K562 (cell line): ENCODE data around the gene ARL4D. TPM values are rescaled to one million over a fixed set of nuclear protein-coding genes. Genes with fewer than 3 reads are reported as not detected.

Experiments used
- BCLAF1 ChIP-seq, 2 experiments: fragments of 450-650 bp in 1 of 2; IDR thresholded peaks; 2 replicates each; pipeline ENCODE4 v1.6.1; 2011 to 2017; ENCODE audit warnings: low read depth in 2 of 2, antibody characterized with exemption in 1 of 2, borderline replicate concordance in 1 of 2, low read length in 1 of 2, mild to moderate bottlenecking in 1 of 2, mixed read lengths in 1 of 2; ENCODE audit not compliant: control insufficient read depth in 1 of 2
- BHLHE40 ChIP-seq: IDR thresholded peaks from 2 replicates; pipeline ENCODE4 v1.6.1; 2011; ENCODE audit warnings: low read length, improper control_type of control experiment
- CLOCK ChIP-seq: fragments of 250-450 bp; sonication (Bioruptor Pico); IDR thresholded peaks from 2 replicates; pipeline ENCODE4 v1.4.0; 2020; ENCODE audit warnings: mild to moderate bottlenecking, moderate library complexity, borderline replicate concordance
- HDAC3 ChIP-seq: fragments of 450-650 bp; IDR thresholded peaks from 2 replicates; pipeline ENCODE4 v1.6.1; 2018; ENCODE audit warnings: borderline replicate concordance, mild to moderate bottlenecking, moderate library complexity; ENCODE audit not compliant: partially characterized antibody
- KDM4B ChIP-seq, 2 experiments: fragments of 450-650 bp in 1 of 2; sonication (generic) in 1 of 2; IDR thresholded peaks; 2 replicates each; pipeline ENCODE4 v1.6.1; 2016 to 2017; ENCODE audit warnings: borderline replicate concordance in 2 of 2, antibody characterized with exemption in 1 of 2, low read depth in 1 of 2, mild to moderate bottlenecking in 1 of 2
- PTRF ChIP-seq: fragments of 450-650 bp; IDR thresholded peaks from 2 replicates; pipeline ENCODE4 v1.6.1; 2016; ENCODE audit warnings: mild to moderate bottlenecking, missing genetic modification characterization, missing compliant biosample characterization
- polyA plus RNA-seq, 8 experiments: library from polyadenylated mRNA; depleted of rRNA in 4 of 8; stranded (reverse) in 5 of 8; unstranded in 3 of 8; fragments of >200 nt; fragmentation: Nextera tagmentation in 2 of 8; fragmentation: Illumina TruSeq in 1 of 8; extraction: Ambion mirVana in 2 of 8; extraction: Trizol in 1 of 8; gene quantifications; 2 replicates each; pipeline versions ENCODE4 v1.2.1 to v1.2.3, GENCODE V29; 2011 to 2014; ENCODE audit warnings: inconsistent platforms in 1 of 8, missing spikeins in 1 of 8
- total RNA-seq, 7 experiments: library from RNA; depleted of rRNA in 6 of 7; stranded (reverse); fragments of >200 nt in 6 of 7; fragmentation: Illumina TruSeq in 2 of 7; extraction: Trizol in 2 of 7; gene quantifications; 2 replicates each; pipeline versions ENCODE4 v1.2.1 to v1.2.3, GENCODE V29; 2011 to 2021; ENCODE audit warnings: low replicate concordance in 1 of 7
- TF ChIP-seq, protein P1 (sequence below): fragments of 450-650 bp; IDR thresholded peaks from 2 replicates; pipeline ENCODE4 v1.6.1; 2016; ENCODE audit warnings: missing biosample characterization, missing genetic modification characterization
- TF ChIP-seq, protein P2 (sequence below): fragments of 250-450 bp; sonication (Bioruptor Pico); IDR thresholded peaks from 2 replicates; pipeline ENCODE4 v1.8.0; 2022; ENCODE audit warnings: moderate library complexity, mild to moderate bottlenecking, inconsistent platforms
- TF ChIP-seq, protein P3 (sequence below): fragments of 250-450 bp; sonication (Bioruptor Pico); IDR thresholded peaks from 2 replicates; pipeline ENCODE4 v1.8.0; 2021; ENCODE audit warnings: moderate library complexity, mild to moderate bottlenecking, inconsistent platforms

The ARL4D gene
- total and polyA plus RNA-seq, 9 of the 15 experiments (the other 6 are each of a cell fraction or from before 2014, with no cell fraction given) = 0.07 to 0.53 (median 0.28) TPM; not detected in 1

- no peak for TF ChIP-seq CLOCK
- peak; percentile 55 for TF ChIP-seq HDAC3
- TF ChIP-seq PTRF (tag) = no peak
- TF ChIP-seq, protein P1, sequence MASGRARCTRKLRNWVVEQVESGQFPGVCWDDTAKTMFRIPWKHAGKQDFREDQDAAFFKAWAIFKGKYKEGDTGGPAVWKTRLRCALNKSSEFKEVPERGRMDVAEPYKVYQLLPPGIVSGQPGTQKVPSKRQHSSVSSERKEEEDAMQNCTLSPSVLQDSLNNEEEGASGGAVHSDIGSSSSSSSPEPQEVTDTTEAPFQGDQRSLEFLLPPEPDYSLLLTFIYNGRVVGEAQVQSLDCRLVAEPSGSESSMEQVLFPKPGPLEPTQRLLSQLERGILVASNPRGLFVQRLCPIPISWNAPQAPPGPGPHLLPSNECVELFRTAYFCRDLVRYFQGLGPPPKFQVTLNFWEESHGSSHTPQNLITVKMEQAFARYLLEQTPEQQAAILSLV (tag) = no peak
- TF ChIP-seq BCLAF1 (IDR thresholded peaks at IDR 0.05; ENCODE audit: borderline replicate concordance in 1 of 2, control insufficient read depth in 1 of 2, low read depth in 2 of 2, low read length in 1 of 2) = no peak
- TF ChIP-seq, protein P2, sequence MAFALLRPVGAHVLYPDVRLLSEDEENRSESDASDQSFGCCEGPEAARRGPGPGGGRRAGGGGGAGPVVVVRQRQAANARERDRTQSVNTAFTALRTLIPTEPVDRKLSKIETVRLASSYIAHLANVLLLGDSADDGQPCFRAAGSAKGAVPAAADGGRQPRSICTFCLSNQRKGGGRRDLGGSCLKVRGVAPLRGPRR (CRISPR knock-in tag) = no peak
- TF ChIP-seq KDM4B (IDR thresholded peaks at IDR 0.05; ENCODE audit: borderline replicate concordance in 2 of 2, low read depth in 1 of 2) = no peak
- peak; percentile 65 for TF ChIP-seq BHLHE40
- TF ChIP-seq, protein P3, sequence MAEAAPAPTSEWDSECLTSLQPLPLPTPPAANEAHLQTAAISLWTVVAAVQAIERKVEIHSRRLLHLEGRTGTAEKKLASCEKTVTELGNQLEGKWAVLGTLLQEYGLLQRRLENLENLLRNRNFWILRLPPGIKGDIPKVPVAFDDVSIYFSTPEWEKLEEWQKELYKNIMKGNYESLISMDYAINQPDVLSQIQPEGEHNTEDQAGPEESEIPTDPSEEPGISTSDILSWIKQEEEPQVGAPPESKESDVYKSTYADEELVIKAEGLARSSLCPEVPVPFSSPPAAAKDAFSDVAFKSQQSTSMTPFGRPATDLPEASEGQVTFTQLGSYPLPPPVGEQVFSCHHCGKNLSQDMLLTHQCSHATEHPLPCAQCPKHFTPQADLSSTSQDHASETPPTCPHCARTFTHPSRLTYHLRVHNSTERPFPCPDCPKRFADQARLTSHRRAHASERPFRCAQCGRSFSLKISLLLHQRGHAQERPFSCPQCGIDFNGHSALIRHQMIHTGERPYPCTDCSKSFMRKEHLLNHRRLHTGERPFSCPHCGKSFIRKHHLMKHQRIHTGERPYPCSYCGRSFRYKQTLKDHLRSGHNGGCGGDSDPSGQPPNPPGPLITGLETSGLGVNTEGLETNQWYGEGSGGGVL = no peak
Observed at GRCh38 chr17:43403846-43404245, 5.1 kb downstream of the ARL4D start (continued).
